K562 (cell line): ENCODE measurements around the gene RIMOC1. TPM values are rescaled to one million over a fixed set of nuclear protein-coding genes. Genes with fewer than 3 reads are reported as not detected.

ENCODE experiments used
- ARID3B ChIP-seq: fragments of 250-450 bp; sonication (Bioruptor Pico); IDR thresholded peaks from 2 replicates; pipeline ENCODE4 v1.4.0; 2020; ENCODE audit warnings: borderline replicate concordance
- CXXC5 ChIP-seq: fragments of 250-450 bp; sonication (Bioruptor Pico); IDR thresholded peaks from 2 replicates; pipeline ENCODE4 v1.8.0; 2022; ENCODE audit warnings: inconsistent platforms, mild to moderate bottlenecking, moderate library complexity
- ETV5 ChIP-seq: sonication (generic); formaldehyde crosslinking; IDR thresholded peaks from 2 replicates; pipeline ENCODE4 v1.4.0; 2020; ENCODE audit warnings: low read depth, mild to moderate bottlenecking, missing genetic modification reagents
- FOXK1 ChIP-seq: sonication (generic); formaldehyde crosslinking; IDR thresholded peaks from 2 replicates; pipeline ENCODE4 v1.8.0; 2022; ENCODE audit warnings: missing genetic modification reagents, mild to moderate bottlenecking, borderline replicate concordance
- HDGF ChIP-seq: fragments of 450-650 bp; IDR thresholded peaks from 2 replicates; pipeline ENCODE4 v1.6.1; 2016
- HINFP ChIP-seq: fragments of 450-650 bp; conservative IDR thresholded peaks from 2 replicates; pipeline ENCODE4 v1.6.1; 2016; ENCODE audit warnings: missing genetic modification characterization, low read depth, mild to moderate bottlenecking, control low read depth, missing compliant biosample characterization
- MEF2A ChIP-seq: IDR thresholded peaks from 2 replicates; pipeline ENCODE4 v1.6.1; 2011; ENCODE audit warnings: low read depth, mild to moderate bottlenecking, low read length, moderate library complexity; ENCODE audit not compliant: control insufficient read depth
- NR2F6 ChIP-seq: fragments of 450-650 bp; formaldehyde crosslinking; IDR thresholded peaks from 2 replicates; pipeline ENCODE4 v1.4.0; 2020; ENCODE audit warnings: mild to moderate bottlenecking
- PTRF ChIP-seq: fragments of 450-650 bp; IDR thresholded peaks from 2 replicates; pipeline ENCODE4 v1.6.1; 2016; ENCODE audit warnings: mild to moderate bottlenecking, missing genetic modification characterization, missing compliant biosample characterization
- RBM17 ChIP-seq: fragments of 200-400 bp; formaldehyde crosslinking; IDR thresholded peaks from 2 replicates; pipeline ENCODE4 v1.6.1; 2017; ENCODE audit warnings: low read depth, mild to moderate bottlenecking, low read length, borderline replicate concordance
- SIN3B ChIP-seq: fragments of 450-650 bp; IDR thresholded peaks from 2 replicates; pipeline ENCODE4 v1.6.1; 2017; ENCODE audit warnings: low read depth, mild to moderate bottlenecking, moderate library complexity
- SMARCC2 ChIP-seq: fragments of 450-650 bp; IDR thresholded peaks from 2 replicates; pipeline ENCODE4 v1.6.1; 2017; ENCODE audit warnings: antibody characterized with exemption, moderate library complexity, mild to moderate bottlenecking, low read depth
- ZBTB33 ChIP-seq: sonication (generic); formaldehyde crosslinking; IDR thresholded peaks from 2 replicates; pipeline ENCODE4 v1.8.1; 2023; ENCODE audit warnings: mild to moderate bottlenecking, missing genetic modification reagents
- ZHX1 ChIP-seq: fragments of 150-350 bp; conservative IDR thresholded peaks from 2 replicates; pipeline ENCODE4 v1.6.1; 2014; ENCODE audit warnings: low read length
- ZNF311 ChIP-seq: fragments of 250-450 bp; sonication (Bioruptor Pico); IDR thresholded peaks from 2 replicates; pipeline ENCODE4 v1.4.0; 2020; ENCODE audit warnings: mild to moderate bottlenecking, moderate library complexity
- ZNF354B ChIP-seq: fragments of 250-450 bp; sonication (Bioruptor Pico); IDR thresholded peaks from 2 replicates; pipeline ENCODE4 v1.4.0; 2020
- ZNF444 ChIP-seq: fragments of 250-450 bp; sonication (Bioruptor Pico); IDR thresholded peaks from 2 replicates; pipeline ENCODE4 v1.4.0; 2020; ENCODE audit warnings: mild to moderate bottlenecking, moderate library complexity
- ZNF518B ChIP-seq: fragments of 250-450 bp; sonication (Bioruptor Pico); IDR thresholded peaks from 2 replicates; pipeline ENCODE4 v1.5.0; 2021; ENCODE audit warnings: mild to moderate bottlenecking, moderate library complexity
- polyA plus RNA-seq, 8 experiments: library from polyadenylated mRNA; depleted of rRNA in 4 of 8; stranded (reverse) in 5 of 8; unstranded in 3 of 8; fragments of >200 nt; fragmentation: Nextera tagmentation in 2 of 8; fragmentation: Illumina TruSeq in 1 of 8; extraction: Ambion mirVana in 2 of 8; extraction: Trizol in 1 of 8; gene quantifications; 2 replicates each; pipeline versions ENCODE4 v1.2.1 to v1.2.3, GENCODE V29; 2011 to 2014; ENCODE audit warnings: inconsistent platforms in 1 of 8, missing spikeins in 1 of 8
- total RNA-seq, 7 experiments: library from RNA; depleted of rRNA in 6 of 7; stranded (reverse); fragments of >200 nt in 6 of 7; fragmentation: Illumina TruSeq in 2 of 7; extraction: Trizol in 2 of 7; gene quantifications; 2 replicates each; pipeline versions ENCODE4 v1.2.1 to v1.2.3, GENCODE V29; 2011 to 2021; ENCODE audit warnings: low replicate concordance in 1 of 7

The RIMOC1 gene
- total and polyA plus RNA-seq, 9 of the 15 experiments (the other 6 are each of a cell fraction or from before 2014, with no cell fraction given): 11.6 to 63.1 (median 30.8) TPM

- TF ChIP-seq ZHX1: no peak
- TF ChIP-seq ARID3B (CRISPR knock-in tag): no peak
- TF ChIP-seq HDGF: no peak
- TF ChIP-seq NR2F6 (CRISPR knock-in tag): no peak
- no peak for TF ChIP-seq MEF2A
- TF ChIP-seq PTRF: no peak
- TF ChIP-seq ZBTB33 (CRISPR knock-in tag): no peak
- no peak for TF ChIP-seq ETV5 (CRISPR knock-in tag)
- TF ChIP-seq ZNF518B (CRISPR knock-in tag): no peak
- no peak for TF ChIP-seq CXXC5 (CRISPR knock-in tag)
- TF ChIP-seq ZNF444 (CRISPR knock-in tag): no peak
- TF ChIP-seq SMARCC2: no peak
- TF ChIP-seq RBM17: no peak
- no peak for TF ChIP-seq HINFP (tag)
- TF ChIP-seq ZNF354B (CRISPR knock-in tag): no peak
- no peak for TF ChIP-seq SIN3B
- no peak for TF ChIP-seq ZNF311 (CRISPR knock-in tag)
- TF ChIP-seq FOXK1 (CRISPR knock-in tag): no peak
Observed at GRCh38 chr5:41925555-41925951, 21.4 kb downstream of the RIMOC1 start (continued).
